HG03520 (cell line): ENCODE measurements around the gene PLS3.

ENCODE experiments used
- ATAC-seq: cut with Tn5 transposase; IDR thresholded peaks from one replicate; pipeline ENCODE4 v1.9.1; 2021; ENCODE audit warnings: mild to moderate bottlenecking, moderate library complexity; ENCODE audit not compliant: unreplicated experiment

PLS3 gene

GRCh38 chrX:115564243-115564642 lies 3.3 kb downstream of the PLS3 start:
- no peak for ATAC-seq

DNA sequence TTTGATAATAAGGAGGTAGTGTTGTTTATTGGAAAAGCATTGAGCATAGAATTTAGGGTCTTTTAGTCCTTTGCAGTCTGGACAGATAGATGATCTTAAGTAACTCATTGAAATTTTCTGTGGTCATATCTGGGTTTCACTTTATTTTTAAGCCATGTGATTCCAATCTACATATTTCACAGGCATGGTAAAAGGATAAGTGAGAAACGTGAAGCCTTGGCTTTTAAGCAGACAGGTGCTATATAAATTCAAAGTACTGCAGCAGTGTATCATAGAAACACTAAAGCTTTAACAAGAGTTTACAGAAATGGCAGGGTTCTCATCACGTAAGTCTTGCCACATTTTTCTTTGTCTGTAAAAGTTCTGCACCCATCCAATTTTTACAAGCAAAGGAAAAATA lies 4.9 kb downstream of the PLS3 start:
- ATAC-seq, result no peak

- ATAC-seq, result no peak
Measured at GRCh38 chrX:115571712-115572111, 10.7 kb downstream of the PLS3 start.

GRCh38 chrX:115573185-115573584 lies 12.2 kb downstream of the PLS3 start:
- ATAC-seq, result no peak

- ATAC-seq, result no peak
Measured at GRCh38 chrX:115576676-115577075, 15.7 kb downstream of the PLS3 start.

- no peak for ATAC-seq
Measured at GRCh38 chrX:115579327-115579726, 18.4 kb downstream of the PLS3 start.

GRCh38 chrX:115579786-115580294 lies 18.9 kb downstream of the PLS3 start:
- no peak for ATAC-seq

- no peak for ATAC-seq
Measured at GRCh38 chrX:115581759-115582615, 21.0 kb downstream of the PLS3 start.

GRCh38 chrX:115582616-115583495 lies 21.9 kb downstream of the PLS3 start:
- ATAC-seq, result no peak

DNA sequence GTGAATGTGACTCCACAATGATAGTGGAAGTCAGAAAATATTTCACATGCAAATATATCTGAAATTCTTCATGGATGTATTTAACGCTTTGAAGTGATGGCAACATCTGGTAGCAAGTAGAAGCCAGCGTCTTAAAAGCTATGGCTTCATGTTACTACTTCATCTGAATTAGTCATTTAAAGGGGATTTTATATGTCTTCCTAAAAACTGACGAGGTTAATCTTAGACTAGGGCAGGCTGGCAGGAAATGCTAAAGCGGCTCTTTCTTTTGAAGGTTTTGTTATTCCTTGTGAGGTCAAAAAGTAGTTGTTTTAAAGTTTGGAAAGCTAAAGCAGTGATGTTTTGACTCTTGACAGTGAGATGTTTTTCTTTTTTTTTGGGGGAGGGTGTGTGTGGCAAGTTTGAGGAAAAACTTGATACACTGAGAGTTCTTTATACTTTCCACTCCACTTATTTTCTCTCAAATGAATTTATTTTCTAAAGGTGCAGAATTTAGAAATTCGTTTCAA lies 22.6 kb downstream of the PLS3 start:
- ATAC-seq, result no peak

DNA sequence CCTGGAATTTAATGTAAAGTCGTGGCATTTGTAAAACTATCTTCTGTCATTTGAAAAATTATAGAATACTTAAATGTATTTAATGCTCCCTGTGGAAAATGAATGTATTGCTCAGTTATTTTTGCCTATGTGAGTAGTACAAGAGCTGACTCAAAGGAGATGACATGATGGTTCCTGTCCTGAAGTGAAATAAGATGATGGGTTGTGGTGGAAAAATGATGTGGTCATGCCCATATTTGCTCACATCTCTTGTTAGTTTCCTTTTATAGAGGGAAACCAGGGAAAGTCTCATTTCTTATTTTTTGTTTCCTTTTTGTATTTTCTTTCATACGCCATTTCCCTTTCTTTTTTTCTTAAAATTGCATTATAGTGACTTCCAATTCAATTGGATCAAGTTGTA lies 23.7 kb downstream of the PLS3 start:
- peak; percentile 80 for ATAC-seq

- ATAC-seq, result no peak
Measured at GRCh38 chrX:115588179-115588578, 27.2 kb downstream of the PLS3 start.

DNA sequence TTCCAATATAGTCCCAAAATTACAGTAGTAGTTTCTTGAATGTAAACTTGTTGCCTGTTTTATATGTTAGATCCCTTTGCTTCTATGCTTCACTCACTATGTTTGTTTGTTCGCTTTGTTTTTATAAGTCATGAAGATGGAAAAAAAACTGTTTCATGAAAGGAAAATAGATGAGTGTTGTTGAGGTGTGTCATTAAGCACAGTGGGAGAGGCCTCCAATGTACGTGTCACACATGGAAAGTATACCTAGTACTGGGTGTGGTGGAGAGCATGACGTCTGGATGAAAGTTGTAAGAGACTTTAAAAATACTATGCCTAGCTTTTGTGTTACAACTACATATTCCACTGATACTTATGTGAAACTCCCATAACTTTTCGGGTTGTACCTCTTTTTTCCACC lies 28.4 kb downstream of the PLS3 start:
- no peak for ATAC-seq

GRCh38 chrX:115591420-115591819 lies 30.4 kb downstream of the PLS3 start:
- no peak for ATAC-seq

GRCh38 chrX:115591856-115592842 lies 31.2 kb downstream of the PLS3 start:
- no peak for ATAC-seq

GRCh38 chrX:115592997-115593734 lies 32.2 kb downstream of the PLS3 start:
- ATAC-seq, result no peak

DNA sequence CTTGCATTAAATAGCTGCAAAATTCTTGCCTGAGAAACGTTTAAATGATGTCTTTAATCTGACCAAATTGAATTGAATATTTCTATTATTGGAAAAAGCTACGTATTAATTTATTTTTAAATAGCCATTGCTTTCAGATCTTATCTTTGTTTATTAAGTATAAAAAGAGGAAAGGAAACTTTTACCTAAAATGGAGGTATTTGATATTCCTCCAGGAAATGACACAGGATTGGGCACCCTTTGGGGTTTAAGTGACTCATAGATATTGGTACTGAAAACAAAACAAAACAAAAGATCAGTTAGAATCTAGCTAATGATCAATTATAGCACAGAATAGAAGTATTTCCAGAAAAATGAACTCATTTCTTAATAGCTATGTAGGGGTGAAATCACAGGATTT lies 34.1 kb downstream of the PLS3 start:
- ATAC-seq, result no peak

DNA sequence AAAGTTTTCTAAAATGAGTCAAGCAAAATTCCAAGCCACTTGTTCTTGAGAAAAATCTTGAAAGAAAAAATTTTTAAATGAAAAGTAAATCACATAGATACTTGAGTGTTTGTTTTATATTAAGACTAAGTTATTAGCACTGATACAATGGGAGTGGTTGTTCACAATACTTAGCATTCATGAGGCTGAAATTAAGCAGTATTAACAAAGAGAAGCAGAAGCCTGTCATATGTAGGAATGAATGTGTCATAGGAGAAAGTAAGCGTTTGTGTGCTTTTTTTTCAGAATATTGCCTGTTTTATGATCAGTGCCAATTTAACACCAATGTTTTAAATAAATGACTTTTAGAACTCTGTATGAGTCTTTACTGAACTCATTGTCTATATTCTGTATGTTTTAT lies 37.6 kb downstream of the PLS3 start:
- no peak for ATAC-seq

DNA sequence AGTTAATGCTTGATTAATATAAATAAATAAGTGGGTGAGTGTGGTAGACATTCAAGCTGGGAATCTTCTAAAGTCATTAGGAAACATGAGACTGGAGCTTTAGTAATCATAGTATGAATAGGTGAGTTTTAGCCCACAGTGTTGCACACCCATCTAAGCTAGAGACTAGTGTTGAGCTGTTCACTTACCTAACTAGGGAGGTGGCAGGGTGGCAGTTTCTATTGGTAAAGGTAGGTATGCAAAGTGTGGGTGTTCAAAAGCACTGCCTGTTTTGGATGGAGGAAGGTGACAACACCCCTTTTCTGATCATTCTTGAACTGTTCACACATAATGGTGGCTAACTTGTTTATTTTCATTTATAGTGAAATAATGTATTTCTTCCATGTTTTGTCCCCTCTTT lies 41.3 kb downstream of the PLS3 start:
- no peak for ATAC-seq
